ENCODE data around the gene RTP2. TPM values are rescaled to one million over a fixed set of nuclear protein-coding genes. Genes with fewer than 3 reads are reported as not detected.
A peak's percentile ranks its signal among the peaks of the same experiment; 100 is the strongest.
"Not testable (repeated sequence)": the region's sequence is repeated elsewhere in the genome, so short reads cannot be mapped to it uniquely, and the experiment has no call there.

The RTP2 gene
- total RNA-seq, 1 donor from 2014 or later: not detected

GRCh38 chr3:187714404-187714979 is 12.1 kb upstream of the RTP2 start:
- DNase-seq (ENCODE audit: low spot score): peak; percentile 75

- no peak for DNase-seq (ENCODE audit: low spot score)
Measured at GRCh38 chr3:187713504-187713903, 11.1 kb upstream of the RTP2 start.

GRCh38 chr3:187709155-187709554 is 6.8 kb upstream of the RTP2 start:
- no peak for DNase-seq (ENCODE audit: low spot score)

GRCh38 chr3:187708696-187709095 is 6.3 kb upstream of the RTP2 start:
- DNase-seq (ENCODE audit: low spot score): no peak

- DNase-seq (ENCODE audit: low spot score): peak; percentile 16
Measured at GRCh38 chr3:187706971-187707370, 4.6 kb upstream of the RTP2 start.

GRCh38 chr3:187705164-187705563 is 2.8 kb upstream of the RTP2 start:
- no peak for DNase-seq (ENCODE audit: low spot score)

- DNase-seq (ENCODE audit: low spot score): no peak
Measured at GRCh38 chr3:187700249-187700648, 2.1 kb downstream of the RTP2 start.

- no peak for DNase-seq (ENCODE audit: low spot score)
Measured at GRCh38 chr3:187698499-187699399, 3.6 kb downstream of the RTP2 start.

GRCh38 chr3:187696021-187696420 is 6.3 kb downstream of the RTP2 start:
- no peak for DNase-seq (ENCODE audit: low spot score)

GRCh38 chr3:187695449-187695848 is 6.9 kb downstream of the RTP2 start:
- DNase-seq (ENCODE audit: low spot score): no peak

GRCh38 chr3:187694801-187695200 is 7.6 kb downstream of the RTP2 start:
- no peak for DNase-seq (ENCODE audit: low spot score)

- DNase-seq (ENCODE audit: low spot score): no peak
Measured at GRCh38 chr3:187693431-187693830, 8.9 kb downstream of the RTP2 start.

GRCh38 chr3:187689984-187690383 is 12.4 kb downstream of the RTP2 start:
- no peak for DNase-seq (ENCODE audit: low spot score)

GRCh38 chr3:187686621-187687273 is 15.6 kb downstream of the RTP2 start:
- no peak for DNase-seq (ENCODE audit: low spot score)

GRCh38 chr3:187685948-187686347 is 16.4 kb downstream of the RTP2 start:
- DNase-seq (ENCODE audit: low spot score): no peak

GRCh38 chr3:187684880-187685279 is 17.5 kb downstream of the RTP2 start:
- peak; percentile 17 for DNase-seq (ENCODE audit: low spot score)

GRCh38 chr3:187684444-187684843 is 17.9 kb downstream of the RTP2 start:
- DNase-seq (ENCODE audit: low spot score): no peak

GRCh38 chr3:187681756-187682155 is 20.6 kb downstream of the RTP2 start:
- not testable (repeated sequence) for DNase-seq (ENCODE audit: low spot score)

- DNase-seq (ENCODE audit: low spot score): peak; percentile 74
Measured at GRCh38 chr3:187679638-187680396, 22.5 kb downstream of the RTP2 start.

- DNase-seq (ENCODE audit: low spot score): peak; percentile 76
Measured at GRCh38 chr3:187678726-187679268, 23.6 kb downstream of the RTP2 start.

GRCh38 chr3:187677604-187678003 is 24.8 kb downstream of the RTP2 start:
- DNase-seq (ENCODE audit: low spot score): peak; percentile 65

GRCh38 chr3:187673012-187673411 is 29.3 kb downstream of the RTP2 start:
- no peak for DNase-seq (ENCODE audit: low spot score)

All from umbilical cord (tissue), 2 donors.